ENCODE data around the gene RBP4.
"Not testable (repeated sequence)": the region's sequence is repeated elsewhere in the genome, so short reads cannot be mapped to it uniquely, and the experiment has no call there.

RBP4 gene

DNA sequence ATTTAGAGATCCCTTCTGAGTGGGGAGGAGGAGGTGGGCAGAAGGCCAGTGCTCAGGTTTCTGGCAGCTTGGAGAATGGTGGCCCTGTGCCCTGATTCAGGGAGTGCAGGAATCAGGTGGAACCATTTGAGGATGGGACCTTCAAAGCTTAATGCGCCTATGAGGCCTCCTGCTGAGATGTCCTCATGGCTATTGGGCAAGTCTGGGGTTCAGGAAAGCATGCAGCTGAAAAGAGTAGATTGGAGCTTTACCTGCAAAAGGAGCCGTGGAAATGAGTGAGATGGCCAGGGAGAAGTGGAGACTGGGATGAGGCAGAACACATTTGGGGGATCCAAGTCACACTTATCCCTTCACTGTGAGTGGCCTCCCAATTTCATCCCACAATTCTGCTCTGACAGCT, 28.4 kb downstream of the RBP4 start:
- in situ Hi-C loops (cut with MboI; ENCODE audit: low pct_unique_long_range_greater_than_20kb, low sequenced_read_pairs) = no loop called here
- DNase-seq = no peak

DNA sequence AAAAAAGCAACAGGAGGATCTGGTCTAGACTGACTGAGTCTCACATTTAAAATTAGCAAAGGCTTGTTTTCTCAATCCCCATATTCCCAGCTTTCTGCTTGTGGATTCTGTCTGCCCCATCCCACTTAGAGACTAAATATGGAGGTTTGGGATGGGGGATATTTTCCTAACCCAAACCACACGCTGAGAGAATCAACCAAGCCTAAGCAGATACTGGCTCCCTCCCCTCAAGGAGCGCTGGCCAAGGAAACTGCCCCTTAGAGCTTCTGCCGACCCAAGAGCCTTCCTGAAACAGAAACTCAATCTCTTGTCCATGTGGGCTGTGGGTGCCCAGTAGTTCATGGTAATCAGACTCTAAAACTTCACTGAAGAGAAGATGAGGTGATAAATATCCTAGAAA, 30.7 kb downstream of the RBP4 start:
- in situ Hi-C loops (cut with MboI; ENCODE audit: low pct_unique_long_range_greater_than_20kb, low sequenced_read_pairs) = no loop called here

DNA sequence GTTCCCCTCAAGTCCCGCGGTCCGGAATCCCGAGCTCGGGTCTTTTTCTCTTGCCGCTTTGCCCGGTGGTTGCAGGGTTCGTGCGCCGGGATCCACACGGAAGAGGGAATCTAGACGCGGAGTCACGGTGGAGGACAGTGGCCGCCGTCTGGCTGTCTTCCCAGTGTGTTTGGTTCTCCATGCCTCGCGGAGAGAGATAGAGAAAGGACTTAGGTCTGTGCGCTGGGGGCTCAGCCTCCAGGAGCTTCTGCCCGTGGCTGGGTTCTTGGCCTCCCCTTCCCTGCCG, 33.0 kb downstream of the RBP4 start:
- no peak for DNase-seq
- in situ Hi-C loops (cut with MboI; ENCODE audit: low pct_unique_long_range_greater_than_20kb, low sequenced_read_pairs) = no loop called here

More for the DNA sequence above, 30.7 kb downstream of the RBP4 start:
- DNase-seq = no peak

DNA sequence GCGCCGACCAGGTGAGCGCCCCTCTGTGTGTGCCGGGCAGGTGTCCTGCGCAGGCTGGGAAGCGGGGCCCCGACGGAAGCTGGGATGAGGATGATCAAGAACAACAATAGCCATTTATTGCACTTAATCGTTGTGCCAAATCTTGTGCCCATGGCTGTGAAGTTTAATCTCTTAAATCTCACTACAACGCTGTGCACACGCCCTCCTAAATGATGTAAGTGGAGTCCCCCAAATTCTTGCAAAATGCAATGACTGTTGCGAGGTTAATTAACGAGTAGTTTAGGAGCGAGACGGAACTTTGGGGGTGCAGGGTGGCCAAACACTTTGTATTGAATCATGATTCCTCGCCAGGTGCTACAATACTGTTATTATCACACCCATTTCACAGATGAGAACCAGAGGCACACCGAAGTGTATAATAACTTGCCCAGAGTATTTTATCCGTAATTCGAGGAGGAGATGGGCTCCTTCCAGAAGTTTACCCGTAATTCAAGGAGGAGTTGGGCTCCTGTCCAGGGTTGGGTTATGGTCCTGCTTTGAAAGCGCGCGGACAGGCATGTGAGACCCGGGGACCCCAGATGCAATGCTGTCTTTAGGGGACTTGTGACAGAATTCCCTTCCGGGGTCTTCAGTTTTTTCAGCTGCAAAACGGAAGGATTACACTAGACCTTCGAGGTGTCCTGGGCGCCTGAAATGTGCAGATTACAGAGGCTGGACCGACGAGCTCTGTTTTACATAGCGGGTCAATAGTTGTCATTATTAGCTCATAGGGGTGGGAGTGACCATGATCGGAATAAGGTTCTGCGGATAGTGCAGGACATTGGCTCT, 33.5 kb downstream of the RBP4 start:
- DNase-seq = no peak
- in situ Hi-C loops (cut with MboI; ENCODE audit: low pct_unique_long_range_greater_than_20kb, low sequenced_read_pairs) = no loop called here

DNA sequence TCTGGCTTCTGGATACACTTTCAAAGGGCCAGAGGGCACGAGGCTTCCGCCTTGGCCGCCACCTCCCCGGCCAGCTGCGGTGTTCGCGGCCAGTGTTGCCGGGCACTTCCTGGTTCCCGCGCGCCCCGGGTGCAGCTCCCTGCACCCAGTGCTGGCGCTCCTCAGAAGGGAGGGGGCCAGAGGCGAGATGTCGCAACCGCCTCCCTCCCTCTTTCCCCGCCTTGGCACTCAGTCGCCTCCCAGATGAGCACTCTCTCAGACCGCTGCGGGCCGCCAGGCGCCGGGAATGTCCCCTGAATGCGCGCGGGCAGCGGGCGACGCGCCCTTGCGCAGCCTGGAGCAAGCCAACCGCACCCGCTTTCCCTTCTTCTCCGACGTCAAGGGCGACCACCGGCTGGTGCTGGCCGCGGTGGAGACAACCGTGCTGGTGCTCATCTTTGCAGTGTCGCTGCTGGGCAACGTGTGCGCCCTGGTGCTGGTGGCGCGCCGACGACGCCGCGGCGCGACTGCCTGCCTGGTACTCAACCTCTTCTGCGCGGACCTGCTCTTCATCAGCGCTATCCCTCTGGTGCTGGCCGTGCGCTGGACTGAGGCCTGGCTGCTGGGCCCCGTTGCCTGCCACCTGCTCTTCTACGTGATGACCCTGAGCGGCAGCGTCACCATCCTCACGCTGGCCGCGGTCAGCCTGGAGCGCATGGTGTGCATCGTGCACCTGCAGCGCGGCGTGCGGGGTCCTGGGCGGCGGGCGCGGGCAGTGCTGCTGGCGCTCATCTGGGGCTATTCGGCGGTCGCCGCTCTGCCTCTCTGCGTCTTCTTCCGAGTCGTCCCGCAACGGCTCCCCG, 34.4 kb downstream of the RBP4 start, which contains the start of gene FFAR4:
TSS of gene FFAR4 (plus strand) at position 231 of the 842 bp plus-strand sequence. CDS start at position 287, 56 bp downstream.
- DNase-seq = peak; percentile 68
- in situ Hi-C loops (cut with MboI; ENCODE audit: low pct_unique_long_range_greater_than_20kb, low sequenced_read_pairs) = no loop called here

DNA sequence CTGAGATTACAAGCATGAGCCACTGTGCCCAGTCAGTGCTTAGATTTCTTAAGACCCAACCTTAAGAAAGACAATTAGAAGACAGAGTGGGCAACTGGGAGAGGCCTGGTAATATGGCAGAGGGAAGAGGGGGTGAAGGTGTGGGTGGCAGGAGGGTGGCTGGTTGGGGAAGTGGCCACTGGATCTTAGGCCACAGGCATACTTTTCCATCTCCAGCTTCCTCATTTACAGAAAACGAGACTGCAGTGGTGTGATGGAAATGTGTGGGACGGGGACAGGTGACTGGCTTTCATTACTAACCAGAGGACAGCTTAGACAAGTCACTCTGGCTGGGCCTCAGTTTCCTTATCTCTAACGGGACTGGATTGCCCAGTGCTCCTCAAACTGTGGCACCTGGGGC, 35.6 kb downstream of the RBP4 start:
- in situ Hi-C loops (cut with MboI; ENCODE audit: low pct_unique_long_range_greater_than_20kb, low sequenced_read_pairs) = no loop called here

DNA sequence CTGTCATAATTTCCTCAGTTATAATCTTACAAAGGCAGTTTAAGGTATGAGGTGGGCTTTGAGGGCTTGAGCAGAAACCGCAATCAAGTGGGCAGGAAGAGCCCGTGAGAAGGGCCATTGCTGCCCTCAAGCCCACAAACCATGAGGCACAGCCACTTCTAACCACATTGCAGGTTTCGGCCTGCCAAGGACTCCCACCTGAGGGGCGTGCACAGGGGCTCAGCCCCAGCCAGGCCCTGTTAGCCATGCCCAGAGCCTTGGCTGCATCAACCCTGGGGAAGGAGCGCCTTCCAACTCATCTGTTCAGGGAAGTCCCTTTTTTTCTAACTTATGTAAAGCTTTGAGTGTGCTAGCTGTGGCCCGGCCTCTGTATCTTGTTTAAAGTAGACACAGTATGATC, 40.5 kb downstream of the RBP4 start:
- in situ Hi-C loops (cut with MboI; ENCODE audit: low pct_unique_long_range_greater_than_20kb, low sequenced_read_pairs) = no loop called here
- no peak for DNase-seq

More for the DNA sequence above, 35.6 kb downstream of the RBP4 start:
- DNase-seq = peak; percentile 64

DNA sequence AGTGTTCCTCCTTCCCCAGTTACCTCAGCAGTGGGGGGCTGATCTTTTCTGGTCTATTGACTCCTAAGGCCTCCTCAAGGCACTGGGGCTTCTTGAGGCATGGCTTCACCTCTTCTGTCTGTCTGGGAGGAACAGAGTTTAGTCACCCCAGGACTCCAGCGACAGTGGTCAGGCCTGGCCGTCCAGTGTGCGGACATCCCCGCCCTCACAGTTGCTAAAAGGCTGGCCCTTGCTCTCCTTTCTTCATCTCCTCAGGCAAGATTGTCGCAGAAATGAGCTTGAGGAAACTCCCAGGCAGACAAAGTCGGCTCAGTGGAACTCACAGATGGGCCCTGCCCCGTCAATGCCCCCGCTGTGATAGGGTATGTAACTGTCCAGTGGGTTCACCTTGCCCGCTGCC, 41.5 kb downstream of the RBP4 start:
- in situ Hi-C loops (cut with MboI; ENCODE audit: low pct_unique_long_range_greater_than_20kb, low sequenced_read_pairs) = loop anchor here (10.0 kb wide), 1 partner anchor 115 kb away; no protein-coding TSS in a partner anchor
- DNase-seq = no peak

DNA sequence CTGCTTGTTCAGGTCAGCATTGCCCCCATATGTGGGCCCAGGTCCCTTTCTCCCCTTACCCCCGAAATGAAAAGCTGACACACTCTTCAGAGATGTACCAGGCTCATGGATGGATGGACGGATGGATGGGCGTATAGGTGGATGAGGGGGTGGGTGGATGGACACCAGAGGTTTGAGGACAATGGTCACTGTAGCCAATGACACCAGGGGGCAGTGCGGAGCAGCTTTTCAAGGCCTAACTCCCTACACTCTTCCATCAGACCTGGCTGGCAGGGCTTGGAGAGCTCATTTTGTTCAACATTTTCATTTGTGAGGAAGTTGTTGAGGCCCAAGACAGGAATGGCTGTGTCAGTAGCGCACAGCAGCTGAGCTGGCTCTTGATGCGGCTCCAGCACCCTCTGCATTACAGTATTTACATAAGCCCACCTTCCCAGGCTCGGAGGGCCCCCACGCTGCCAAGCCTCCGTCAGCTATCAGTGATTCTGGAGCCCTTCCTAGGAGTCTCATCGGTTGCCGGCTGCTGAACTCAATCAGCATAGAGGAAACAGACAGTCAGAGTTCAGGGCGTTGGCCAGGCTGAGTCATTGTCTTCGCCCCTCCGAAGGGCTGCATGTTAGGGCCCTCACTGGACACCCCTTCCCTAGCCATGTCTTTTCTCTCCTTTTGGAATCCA, 46.1 kb downstream of the RBP4 start:
- DNase-seq = peak; percentile 90
- in situ Hi-C loops (cut with MboI; ENCODE audit: low pct_unique_long_range_greater_than_20kb, low sequenced_read_pairs) = loop anchor here (10.0 kb wide), 1 partner anchor 120 kb away; no protein-coding TSS in a partner anchor

DNA sequence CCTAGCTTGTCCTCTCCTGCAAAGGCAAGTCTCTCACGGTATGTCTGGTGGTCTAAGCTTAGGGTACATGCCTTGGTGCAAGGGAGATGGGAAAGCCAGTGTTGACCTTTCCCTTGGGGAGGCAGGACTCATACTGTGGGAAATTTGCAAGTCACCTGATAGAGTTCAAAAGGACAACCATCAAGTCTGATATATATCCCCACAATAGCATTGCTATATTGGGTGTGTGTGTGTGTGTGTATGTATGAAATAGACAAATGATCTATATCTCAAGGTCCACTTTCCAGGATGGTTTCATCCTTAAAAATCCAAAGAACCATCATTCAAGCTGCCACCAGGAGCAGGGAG, 46.7 kb downstream of the RBP4 start:
- in situ Hi-C loops (cut with MboI; ENCODE audit: low pct_unique_long_range_greater_than_20kb, low sequenced_read_pairs) = loop anchor here (10.0 kb wide), 1 partner anchor 121 kb away; no protein-coding TSS in a partner anchor
- no peak for DNase-seq

DNA sequence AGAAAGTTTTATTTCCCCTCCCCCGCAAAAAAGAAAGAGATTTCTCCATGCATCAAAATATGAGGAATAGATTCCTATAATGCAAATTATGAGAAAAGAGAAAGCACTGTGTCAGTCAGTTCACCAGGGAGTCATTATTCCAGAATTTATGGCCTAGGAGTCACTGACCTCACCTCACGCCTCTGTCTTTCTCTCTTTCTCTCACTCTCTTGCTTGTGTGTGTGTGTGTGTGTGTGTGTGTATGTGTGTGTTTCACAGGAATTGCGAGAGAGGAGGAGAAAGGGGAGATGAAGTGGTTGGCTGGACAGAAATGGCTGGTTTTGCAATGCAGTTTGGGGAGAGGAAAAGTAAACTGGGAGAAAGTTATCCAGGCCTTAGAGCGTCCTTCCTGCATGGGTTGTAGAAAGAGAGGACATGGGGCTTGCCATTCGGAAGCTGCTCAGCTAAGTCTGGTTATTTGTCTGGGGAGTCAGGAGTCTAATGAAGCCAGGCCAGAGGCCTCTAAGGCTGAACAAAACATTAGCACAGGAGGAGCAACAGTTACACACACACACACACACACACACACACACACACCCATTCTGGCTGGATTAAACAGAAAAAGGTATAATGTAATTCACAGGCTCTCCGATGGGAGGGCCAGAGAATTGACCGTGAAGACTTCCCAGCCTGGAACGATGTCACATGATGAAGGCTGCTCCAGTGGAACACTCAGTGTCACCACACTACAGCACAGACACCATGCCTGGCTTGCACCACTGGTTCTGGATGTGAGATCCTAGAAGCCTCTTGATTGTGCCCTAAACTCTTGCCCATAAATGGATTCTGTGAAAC, 47.3 kb downstream of the RBP4 start:
- in situ Hi-C loops (cut with MboI; ENCODE audit: low pct_unique_long_range_greater_than_20kb, low sequenced_read_pairs) = loop anchor here (10.0 kb wide), 1 partner anchor 121 kb away; no protein-coding TSS in a partner anchor
- DNase-seq = no peak

DNA sequence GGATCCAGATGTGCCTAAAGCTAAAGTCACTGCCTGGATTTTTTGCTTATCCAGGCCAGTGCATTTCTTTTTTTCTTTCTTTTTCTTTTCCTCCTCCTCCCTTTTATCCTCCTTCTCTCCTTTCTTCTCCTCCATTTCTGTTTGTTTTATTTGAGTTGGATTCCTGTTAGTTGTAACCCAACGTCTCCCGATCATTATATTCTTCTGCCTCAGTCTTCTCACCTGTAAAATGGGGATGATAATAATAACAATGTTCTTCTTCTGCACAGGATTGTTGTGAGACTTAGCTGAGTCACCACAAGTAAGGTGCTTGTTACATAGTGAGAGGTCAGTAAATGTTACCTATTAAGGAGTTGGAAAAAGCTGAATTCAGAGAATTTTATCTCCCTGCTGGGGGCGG, 48.3 kb downstream of the RBP4 start:
- in situ Hi-C loops (cut with MboI; ENCODE audit: low pct_unique_long_range_greater_than_20kb, low sequenced_read_pairs) = loop anchor here (10.0 kb wide), 1 partner anchor 122 kb away; no protein-coding TSS in a partner anchor
- DNase-seq = no peak

DNA sequence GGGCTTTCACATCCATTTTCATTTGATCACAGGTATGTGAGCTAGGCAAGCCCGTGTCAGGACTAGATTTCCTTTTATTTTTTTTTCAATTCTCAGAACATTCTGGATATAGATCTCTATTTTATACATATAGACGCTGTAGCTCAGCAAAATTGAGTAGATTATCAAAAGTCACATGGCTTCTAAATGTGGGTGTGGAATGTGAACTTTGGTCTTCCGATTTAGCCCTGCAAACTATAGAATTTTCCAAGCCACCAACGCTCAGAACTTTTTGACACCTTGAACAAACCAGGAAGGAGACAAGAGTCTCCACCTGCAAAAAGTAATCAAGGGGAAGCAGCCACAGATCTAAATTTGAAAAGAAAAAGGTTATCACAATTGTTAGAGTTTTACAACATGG, 50.4 kb downstream of the RBP4 start:
- in situ Hi-C loops (cut with MboI; ENCODE audit: low pct_unique_long_range_greater_than_20kb, low sequenced_read_pairs) = loop anchor here (10.0 kb wide), 1 partner anchor 124 kb away; no protein-coding TSS in a partner anchor
- DNase-seq = no peak

DNA sequence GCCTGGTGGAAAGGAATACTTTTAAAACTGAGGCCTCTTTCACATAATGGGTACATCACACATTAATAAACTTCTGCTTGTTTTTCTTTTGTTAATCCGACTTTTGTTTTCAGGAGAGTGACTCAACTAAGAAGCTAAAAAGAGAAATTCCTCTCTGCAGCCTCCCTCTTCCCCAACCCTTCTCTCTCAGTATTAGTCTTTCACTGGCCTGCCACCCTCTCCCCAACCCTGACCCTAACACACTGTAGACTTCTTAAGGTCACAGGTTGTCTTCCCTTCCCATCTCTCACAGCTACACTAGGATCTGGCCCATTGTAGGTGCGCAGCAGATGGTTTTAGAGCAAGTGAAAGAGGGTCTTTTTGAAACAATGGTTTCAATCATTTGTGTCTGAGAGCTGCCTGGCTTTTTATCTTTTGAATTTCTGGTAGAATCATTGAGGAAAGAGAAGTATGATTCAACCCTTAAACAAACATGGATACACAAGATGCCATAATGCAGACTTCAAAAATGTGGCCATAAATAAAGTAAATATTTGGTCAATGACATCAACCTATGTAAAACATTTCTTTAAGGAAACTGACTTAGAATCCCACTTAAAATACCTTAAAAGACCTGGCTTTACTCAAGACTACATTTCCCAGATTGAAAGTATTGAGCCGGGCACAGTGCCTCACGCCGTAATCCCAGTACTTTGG, 52.5 kb downstream of the RBP4 start:
- in situ Hi-C loops (cut with MboI; ENCODE audit: low pct_unique_long_range_greater_than_20kb, low sequenced_read_pairs) = no loop called here
- DNase-seq = no peak

DNA sequence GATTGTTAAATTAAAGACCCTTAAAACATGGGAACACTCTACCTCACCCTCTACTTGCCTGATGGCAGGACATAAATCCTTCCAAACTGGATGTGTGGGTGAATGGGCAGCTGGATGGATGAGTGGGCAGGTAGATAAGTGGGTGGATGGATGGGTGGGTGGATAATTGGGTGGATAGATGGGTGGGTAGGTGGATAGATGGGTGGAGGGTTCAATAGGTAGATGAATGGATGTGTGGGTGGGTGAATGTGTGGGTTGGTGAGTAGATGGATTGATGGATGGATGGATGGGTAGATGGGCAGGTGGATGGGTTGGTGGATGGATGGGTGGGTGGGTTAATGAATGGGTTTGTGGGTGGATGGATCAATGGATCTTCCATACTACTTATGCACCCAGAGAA, 53.5 kb downstream of the RBP4 start:
- no peak for DNase-seq
- in situ Hi-C loops (cut with MboI; ENCODE audit: low pct_unique_long_range_greater_than_20kb, low sequenced_read_pairs) = no loop called here

DNA sequence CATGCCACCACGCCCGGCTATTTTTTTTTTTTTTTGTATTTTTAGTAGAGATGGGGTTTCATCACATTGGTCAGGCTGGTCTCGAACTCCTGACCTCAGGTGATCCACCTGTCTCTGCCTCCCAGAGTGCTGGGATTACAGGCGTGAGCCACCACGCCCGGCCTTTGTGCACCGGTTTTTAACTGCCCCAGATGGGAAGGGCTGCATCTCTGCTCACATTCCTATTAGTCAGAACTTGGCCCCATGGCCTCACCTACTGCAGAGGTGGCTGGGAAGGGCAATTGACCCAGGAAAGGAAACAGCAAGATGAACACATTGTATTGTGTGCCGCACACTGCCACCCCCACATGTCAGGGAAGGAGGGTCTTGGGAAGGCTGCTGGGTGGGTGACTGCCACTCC, 54.0 kb downstream of the RBP4 start:
- DNase-seq; in situ Hi-C loops (cut with MboI; ENCODE audit: low pct_unique_long_range_greater_than_20kb, low sequenced_read_pairs): not testable (repeated sequence)

DNA sequence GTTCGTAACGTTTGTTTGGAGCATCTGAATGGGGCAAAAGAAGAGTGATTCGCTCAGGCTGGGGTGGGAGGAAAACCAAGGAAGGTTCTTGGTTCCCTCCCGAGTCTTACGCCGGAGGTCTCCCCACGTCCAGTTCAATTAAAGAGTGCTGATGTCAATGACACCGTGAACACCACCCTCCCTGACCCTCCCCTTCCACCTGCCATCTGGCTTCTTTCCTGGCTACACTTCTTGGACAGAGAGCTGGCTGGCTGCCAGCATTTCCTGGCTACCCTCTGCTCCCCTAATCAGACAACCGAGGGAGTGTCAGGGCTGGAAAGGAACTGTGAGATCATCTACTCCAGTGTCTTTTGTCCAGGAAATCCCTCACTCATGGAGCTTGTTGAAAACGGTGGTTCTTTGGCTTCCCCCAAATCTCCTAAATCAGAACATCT, 58.7 kb downstream of the RBP4 start:
- in situ Hi-C loops (cut with MboI; ENCODE audit: low pct_unique_long_range_greater_than_20kb, low sequenced_read_pairs) = no loop called here
- DNase-seq = no peak
